Measurements from ENCODE around the gene HHIPL2.

The HHIPL2 gene

DNA sequence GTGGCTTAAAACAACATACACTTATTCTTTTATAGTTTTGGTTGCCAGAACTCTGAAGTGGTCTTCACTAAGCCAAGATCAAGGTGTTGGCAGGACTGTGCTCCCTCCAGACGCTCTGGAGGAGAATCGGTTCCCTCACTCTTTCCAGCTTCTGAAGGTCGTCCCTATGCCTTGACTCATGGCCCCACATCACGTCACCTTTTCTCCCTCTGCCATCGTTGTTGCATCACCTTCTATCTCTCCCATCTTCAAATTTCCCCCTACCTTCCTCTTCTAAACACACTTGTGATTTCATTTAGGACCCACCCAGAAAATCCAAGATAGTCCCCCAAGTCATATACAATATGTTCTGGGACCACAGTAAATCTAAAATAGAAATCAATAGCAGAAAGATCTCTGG is 12.4 kb downstream of the HHIPL2 start:
- Histone ChIP-seq H3K4me3 (ENCODE audit: low read depth, low read length) (no peak overlapping the region), H3K27me3 (no peaks in the 10 kb centered on the region), H3K36me3 (no peaks in the 10 kb centered on the region), H3K9me3 (no peaks in the 10 kb centered on the region), H3K4me1 (no peaks in the 10 kb centered on the region)
- TF ChIP-seq, protein P1, sequence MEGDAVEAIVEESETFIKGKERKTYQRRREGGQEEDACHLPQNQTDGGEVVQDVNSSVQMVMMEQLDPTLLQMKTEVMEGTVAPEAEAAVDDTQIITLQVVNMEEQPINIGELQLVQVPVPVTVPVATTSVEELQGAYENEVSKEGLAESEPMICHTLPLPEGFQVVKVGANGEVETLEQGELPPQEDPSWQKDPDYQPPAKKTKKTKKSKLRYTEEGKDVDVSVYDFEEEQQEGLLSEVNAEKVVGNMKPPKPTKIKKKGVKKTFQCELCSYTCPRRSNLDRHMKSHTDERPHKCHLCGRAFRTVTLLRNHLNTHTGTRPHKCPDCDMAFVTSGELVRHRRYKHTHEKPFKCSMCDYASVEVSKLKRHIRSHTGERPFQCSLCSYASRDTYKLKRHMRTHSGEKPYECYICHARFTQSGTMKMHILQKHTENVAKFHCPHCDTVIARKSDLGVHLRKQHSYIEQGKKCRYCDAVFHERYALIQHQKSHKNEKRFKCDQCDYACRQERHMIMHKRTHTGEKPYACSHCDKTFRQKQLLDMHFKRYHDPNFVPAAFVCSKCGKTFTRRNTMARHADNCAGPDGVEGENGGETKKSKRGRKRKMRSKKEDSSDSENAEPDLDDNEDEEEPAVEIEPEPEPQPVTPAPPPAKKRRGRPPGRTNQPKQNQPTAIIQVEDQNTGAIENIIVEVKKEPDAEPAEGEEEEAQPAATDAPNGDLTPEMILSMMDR (IDR thresholded peaks at IDR 0.05; ENCODE audit: low read depth, low read length): no peak
- no peak for DNase-seq

DNA sequence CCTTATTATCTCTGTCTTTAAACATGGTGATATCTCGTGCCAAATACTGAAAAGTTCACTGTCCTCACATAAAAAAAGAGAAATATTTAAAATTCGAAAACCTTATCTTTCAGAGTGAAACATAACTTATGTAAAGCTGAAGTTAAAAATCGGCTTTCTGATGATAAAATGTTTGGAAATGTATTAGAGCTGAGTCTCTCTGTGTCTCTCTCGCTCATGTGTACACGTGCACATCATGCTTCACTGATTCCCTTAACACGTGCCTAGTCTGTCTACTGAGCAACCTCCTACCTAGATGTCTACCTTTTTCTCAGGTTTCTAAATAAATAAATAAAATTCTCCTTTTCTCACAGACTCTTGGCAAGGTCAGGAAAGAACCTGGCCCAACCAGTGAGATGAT is 17.1 kb downstream of the HHIPL2 start:
- Histone ChIP-seq H3K27me3 (no peaks in the 10 kb centered on the region), H3K9me3 (no peaks in the 10 kb centered on the region), H3K36me3 (no peaks in the 10 kb centered on the region), H3K4me3 (ENCODE audit: low read depth, low read length) (no peak overlapping the region), H3K4me1 (no peaks in the 10 kb centered on the region)
- TF ChIP-seq, protein P1 (IDR thresholded peaks at IDR 0.05; ENCODE audit: low read depth, low read length): no peak
- DNase-seq: no peak

DNA sequence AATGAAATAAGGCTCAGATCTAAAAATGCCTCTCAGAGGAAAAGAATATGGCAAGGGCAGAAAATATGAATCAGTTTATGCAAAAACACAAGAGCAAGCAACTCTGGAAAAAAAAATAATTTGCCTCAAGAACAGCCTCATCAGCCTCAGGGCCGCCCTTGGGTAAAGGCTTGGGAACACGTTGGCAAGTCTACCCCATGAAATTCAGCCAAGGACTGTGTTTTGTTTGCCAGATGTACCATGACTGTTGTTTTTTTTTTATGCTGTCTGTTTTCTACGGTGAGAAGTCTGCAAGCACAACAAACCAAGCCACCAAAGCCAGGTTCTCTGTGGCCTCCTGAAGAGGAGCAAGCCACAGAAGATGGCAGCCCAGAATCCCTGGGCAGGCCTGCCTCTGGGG is 18.0 kb downstream of the HHIPL2 start:
- Histone ChIP-seq H3K4me1 (no peaks in the 10 kb centered on the region), H3K4me3 (ENCODE audit: low read depth, low read length) (no peak overlapping the region), H3K36me3 (no peaks in the 10 kb centered on the region), H3K27me3 (no peaks in the 10 kb centered on the region), H3K9me3 (no peaks in the 10 kb centered on the region)
- DNase-seq: no peak
- TF ChIP-seq, protein P1 (IDR thresholded peaks at IDR 0.05; ENCODE audit: low read depth, low read length): no peak

DNA sequence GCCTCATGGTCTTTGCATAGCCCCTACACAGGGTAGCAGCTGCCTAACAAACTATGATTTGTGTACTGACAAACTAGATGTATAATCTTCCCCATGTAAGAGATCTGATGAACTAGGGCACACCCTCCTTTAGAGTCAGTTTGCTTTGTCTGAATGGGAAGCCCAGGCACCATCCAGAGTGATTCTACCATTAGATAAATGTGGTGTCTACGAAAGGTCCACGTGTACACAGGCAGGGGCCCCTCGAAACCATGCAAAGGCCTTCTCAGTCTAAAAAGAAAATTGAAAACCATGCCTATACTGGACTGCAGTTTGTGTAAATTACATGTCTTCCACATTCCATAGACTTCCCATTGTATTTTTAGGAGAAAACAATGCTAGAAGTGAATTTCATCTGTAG is 18.7 kb downstream of the HHIPL2 start:
- no peaks in the 10 kb centered on the region for H3K36me3 ChIP-seq
- no peak for DNase-seq
- H3K27me3 ChIP-seq: no peaks in the 10 kb centered on the region
- H3K4me3 ChIP-seq (ENCODE audit: low read depth, low read length): no peak overlapping the region
- H3K9me3 ChIP-seq: no peaks in the 10 kb centered on the region
- TF ChIP-seq, protein P1 (IDR thresholded peaks at IDR 0.05; ENCODE audit: low read depth, low read length): no peak
- H3K4me1 ChIP-seq: no peaks in the 10 kb centered on the region

DNA sequence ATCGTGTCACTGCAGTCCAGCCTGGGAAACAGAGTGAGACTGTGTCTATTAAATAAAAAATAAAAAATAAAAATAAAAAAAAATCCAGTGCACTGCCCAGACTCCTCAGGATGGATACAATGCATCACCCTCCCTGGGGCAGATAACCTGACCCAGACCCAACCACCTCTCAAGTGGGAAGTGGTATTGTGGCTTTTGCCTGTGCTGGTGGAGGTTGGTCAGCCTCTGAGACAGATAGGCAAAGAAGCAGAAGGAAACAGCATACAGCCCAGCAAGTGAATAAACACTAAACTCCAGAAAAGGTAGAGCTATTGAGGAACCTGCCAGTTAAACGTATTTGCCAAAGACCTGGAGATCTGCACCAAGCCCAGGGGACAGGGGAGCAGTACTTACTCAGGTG is 22.0 kb downstream of the HHIPL2 start:
- H3K4me3 ChIP-seq (ENCODE audit: low read depth, low read length): no peak overlapping the region

DNA sequence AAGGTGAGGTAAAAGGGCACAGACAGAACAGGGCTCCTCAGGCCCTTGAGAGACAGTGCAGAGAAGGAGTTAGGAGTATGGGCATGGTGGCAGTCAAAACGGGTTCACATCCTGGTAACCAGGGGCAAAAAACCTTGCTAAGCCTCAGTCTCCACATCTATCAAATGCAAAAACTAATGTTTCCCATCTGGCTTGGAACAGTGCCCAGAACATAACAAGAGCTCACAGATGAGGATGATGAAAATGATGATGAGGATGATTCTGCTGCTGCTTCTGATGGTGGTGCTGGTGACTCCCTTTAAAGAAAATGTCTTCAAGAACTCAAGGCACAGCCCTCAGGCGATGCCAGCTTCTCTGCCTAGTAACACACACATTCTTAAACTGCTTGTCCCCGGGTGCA is 24.1 kb downstream of the HHIPL2 start:
- TF ChIP-seq, protein P1 (IDR thresholded peaks at IDR 0.05; ENCODE audit: low read depth, low read length): no peak
- no peak for DNase-seq
- H3K4me1 ChIP-seq: no peaks in the 10 kb centered on the region
- no peaks in the 10 kb centered on the region for H3K36me3 ChIP-seq
- H3K4me3 ChIP-seq (ENCODE audit: low read depth, low read length): no peak overlapping the region
- H3K9me3 ChIP-seq: no peaks in the 10 kb centered on the region
- H3K27me3 ChIP-seq: no peaks in the 10 kb centered on the region

More for the DNA sequence above, 22.0 kb downstream of the HHIPL2 start:
- Histone ChIP-seq H3K36me3 (no peaks in the 10 kb centered on the region), H3K9me3 (no peaks in the 10 kb centered on the region), H3K4me1 (no peaks in the 10 kb centered on the region), H3K27me3 (no peaks in the 10 kb centered on the region)
- TF ChIP-seq, protein P1 (IDR thresholded peaks at IDR 0.05; ENCODE audit: low read depth, low read length): no peak
- DNase-seq: no peak

Measured in BE2C (cell line).